AG09309 (cell line): Measurements from ENCODE around the gene HNRNPA0.

Experiments
- DNase-seq: peaks from one replicate; pipeline ENCODE4 v3.0.0-alpha.2; 2010; ENCODE audit warnings: low read depth
- H3K4me3 ChIP-seq: 2 replicates; pipeline ENCODE4 v1.5.1; 2011; ENCODE audit warnings: mild to moderate bottlenecking, low read depth, low read length, moderate library complexity; ENCODE audit not compliant: control insufficient read depth
- TF ChIP-seq, protein P1 (sequence below): IDR thresholded peaks from 2 replicates; pipeline ENCODE4 v1.5.1; 2011; ENCODE audit warnings: mild to moderate bottlenecking, low read depth, low read length, inconsistent platforms; ENCODE audit not compliant: insufficient read depth, control insufficient read depth; ENCODE audit errors: missing control alignments

HNRNPA0 gene

DNA sequence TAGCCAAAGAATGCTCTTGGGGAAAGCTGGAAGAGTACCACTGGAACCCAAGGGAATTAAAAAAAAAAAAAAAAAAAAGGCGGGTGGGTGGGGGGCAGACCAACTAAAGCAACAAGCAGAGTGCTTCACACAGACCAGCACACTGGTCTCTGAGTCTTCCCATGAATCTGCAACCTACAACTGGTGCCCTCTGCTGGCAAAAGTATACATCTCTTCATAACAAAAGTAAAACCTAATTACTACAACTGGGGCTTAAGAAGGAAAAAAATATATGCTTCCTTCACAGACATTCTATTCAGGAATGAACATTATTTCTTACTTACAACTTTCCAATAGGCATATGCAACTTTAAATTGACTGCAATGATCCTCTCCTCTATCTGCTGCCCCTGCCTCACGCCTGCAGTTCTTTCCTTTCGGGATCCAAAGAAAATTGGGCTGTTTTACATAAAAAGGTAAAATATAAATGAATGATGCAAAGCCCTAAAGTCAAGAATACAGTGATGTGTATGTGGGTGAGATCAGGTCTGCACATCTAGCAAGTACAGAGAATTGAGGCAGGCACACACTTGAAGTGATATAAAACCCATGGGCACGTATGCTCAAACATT, 11.0 kb downstream of the HNRNPA0 start:
- TF ChIP-seq, protein P1, sequence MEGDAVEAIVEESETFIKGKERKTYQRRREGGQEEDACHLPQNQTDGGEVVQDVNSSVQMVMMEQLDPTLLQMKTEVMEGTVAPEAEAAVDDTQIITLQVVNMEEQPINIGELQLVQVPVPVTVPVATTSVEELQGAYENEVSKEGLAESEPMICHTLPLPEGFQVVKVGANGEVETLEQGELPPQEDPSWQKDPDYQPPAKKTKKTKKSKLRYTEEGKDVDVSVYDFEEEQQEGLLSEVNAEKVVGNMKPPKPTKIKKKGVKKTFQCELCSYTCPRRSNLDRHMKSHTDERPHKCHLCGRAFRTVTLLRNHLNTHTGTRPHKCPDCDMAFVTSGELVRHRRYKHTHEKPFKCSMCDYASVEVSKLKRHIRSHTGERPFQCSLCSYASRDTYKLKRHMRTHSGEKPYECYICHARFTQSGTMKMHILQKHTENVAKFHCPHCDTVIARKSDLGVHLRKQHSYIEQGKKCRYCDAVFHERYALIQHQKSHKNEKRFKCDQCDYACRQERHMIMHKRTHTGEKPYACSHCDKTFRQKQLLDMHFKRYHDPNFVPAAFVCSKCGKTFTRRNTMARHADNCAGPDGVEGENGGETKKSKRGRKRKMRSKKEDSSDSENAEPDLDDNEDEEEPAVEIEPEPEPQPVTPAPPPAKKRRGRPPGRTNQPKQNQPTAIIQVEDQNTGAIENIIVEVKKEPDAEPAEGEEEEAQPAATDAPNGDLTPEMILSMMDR: peak; percentile 67
- DNase-seq: no peak
- H3K4me3 ChIP-seq: no peak overlapping the region

DNA sequence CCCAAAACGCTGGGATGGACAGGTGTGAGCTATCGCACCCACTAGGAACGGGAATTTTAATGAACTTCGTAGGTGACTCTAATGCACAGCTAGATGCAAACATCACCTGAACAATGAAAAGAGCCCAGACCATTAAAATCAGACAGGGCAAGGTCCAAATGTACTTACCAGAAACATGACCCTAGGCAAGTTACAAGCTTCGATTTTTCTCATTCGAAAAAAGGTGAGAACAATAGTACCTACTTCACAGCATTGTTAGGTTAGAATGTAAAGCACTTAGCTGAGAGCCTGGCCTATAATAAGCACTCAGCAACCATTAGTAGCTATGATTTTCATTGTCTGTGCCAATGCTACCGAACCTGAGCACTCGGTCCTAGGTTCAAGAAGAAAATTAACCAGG, 12.4 kb downstream of the HNRNPA0 start:
- no peak overlapping the region for H3K4me3 ChIP-seq
- TF ChIP-seq, protein P1: no peak
- DNase-seq: no peak

DNA sequence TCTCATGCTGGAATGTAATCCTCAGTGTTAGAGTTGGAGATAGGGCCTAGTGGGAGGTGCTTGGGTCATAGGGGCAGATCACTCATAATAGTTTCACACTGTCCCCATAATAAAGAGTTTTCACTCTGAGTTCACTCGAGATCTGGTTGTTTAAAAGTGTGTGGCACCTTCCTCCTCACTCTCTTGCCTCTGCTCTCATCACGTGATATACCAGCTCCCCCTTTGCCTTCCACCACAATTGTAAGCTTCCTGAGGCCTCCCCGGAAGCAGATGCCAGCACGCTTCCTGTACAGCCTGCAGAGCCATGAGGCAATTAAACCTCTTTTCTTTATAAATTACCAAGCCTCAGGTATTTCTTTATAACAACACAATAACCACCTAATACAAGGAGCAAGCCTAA, 14.4 kb downstream of the HNRNPA0 start:
- H3K4me3 ChIP-seq: no peak overlapping the region
- TF ChIP-seq, protein P1: no peak
- no peak for DNase-seq

DNA sequence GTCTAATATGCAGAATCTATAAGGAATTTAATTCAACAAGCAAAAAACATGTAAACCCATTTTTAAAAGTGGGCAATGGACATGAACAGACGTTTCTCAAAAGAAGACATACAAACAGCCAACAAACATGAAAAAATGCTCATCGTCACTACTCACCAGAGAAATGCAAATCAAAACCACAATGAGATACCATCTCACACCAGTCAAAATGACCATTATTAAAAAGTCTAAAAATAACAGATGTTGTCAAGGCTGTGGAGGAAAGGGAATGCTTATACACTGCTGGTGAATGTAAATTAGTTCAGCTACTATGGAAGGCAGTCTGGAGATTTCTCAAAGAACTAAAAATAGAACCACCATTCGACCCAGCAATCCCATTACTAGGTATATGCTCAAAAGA, 15.2 kb downstream of the HNRNPA0 start:
- TF ChIP-seq, protein P1: no peak
- DNase-seq: no peak
- no peak overlapping the region for H3K4me3 ChIP-seq

DNA sequence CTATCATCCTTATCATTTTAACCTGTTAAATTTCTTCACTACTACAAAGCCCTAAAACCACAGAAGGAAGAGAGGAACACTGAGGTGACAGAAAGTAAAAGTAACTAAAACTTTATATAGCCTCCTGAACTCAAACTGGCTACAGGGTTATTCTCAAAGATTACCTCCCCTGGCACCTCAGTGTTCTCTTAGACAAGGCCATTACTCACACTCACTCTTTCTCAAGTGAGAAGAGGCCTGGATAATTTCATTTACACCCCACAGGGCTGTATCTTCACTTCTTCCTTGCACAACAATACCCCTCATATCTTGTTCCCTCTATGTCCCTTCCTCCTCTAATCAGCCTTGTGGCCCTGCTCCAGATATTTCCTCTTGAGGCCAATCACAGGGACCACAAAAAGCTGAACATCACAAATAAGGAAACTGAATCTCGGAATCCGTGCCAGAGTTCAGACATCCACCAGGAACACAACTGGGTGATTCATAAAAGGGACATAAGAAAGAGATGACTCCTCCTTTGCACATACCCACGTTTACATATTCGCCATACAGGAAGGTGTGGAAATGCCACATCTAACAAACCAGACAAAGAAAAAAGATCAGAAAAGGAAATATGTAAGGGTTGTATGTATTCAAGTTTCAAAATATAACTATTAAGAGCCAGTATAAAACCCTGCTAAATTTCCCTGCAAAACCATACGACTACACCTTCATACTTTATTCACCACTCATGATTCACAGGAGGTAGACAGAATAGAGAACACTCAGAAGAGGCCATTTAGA, 16.6 kb downstream of the HNRNPA0 start:
- H3K4me3 ChIP-seq: no peak overlapping the region
- TF ChIP-seq, protein P1: no peak
- DNase-seq: no peak

DNA sequence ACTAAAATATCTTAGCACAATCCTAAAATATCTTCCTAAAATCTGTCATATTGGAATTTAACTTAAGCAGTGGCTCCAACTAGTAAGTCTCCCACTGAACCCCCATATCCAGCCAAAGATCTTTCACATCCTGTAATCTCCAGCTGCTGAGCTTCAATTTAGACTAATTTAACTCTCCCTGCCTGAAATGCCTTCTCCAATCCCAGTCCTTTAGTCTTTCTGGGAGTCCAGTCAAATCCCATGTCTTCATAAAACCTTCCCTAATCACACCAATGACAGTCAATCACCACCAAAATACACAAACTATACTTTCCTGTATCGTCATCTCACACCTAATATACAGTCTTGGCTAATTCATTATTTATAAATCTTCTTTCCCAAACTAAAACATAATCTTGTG, 17.7 kb downstream of the HNRNPA0 start:
- TF ChIP-seq, protein P1: no peak
- no peak for DNase-seq
- H3K4me3 ChIP-seq: no peak overlapping the region
